AG04449 (cell line): ENCODE results near the gene MON1A.
"Not testable (repeated sequence)": the region's sequence is repeated elsewhere in the genome, so short reads cannot be mapped to it uniquely, and the experiment has no call there.

Experiments
- CTCF ChIA-PET: fragments of 350-600 bp; formaldehyde crosslinking; extraction: SDS; loops from one replicate; lab custom pipeline; 2021; ENCODE audit warnings: antibody characterized with exemption; lab: Yijun Ruan, JAX
- POLR2A ChIA-PET: fragments of 400-600, 350-600 bp; formaldehyde crosslinking; extraction: SDS; loops from one replicate; lab custom pipeline; 2020; ENCODE audit warnings: antibody characterized with exemption, inconsistent platforms; lab: Yijun Ruan, JAX
- DNase-seq: peaks from one replicate; pipeline ENCODE4 v3.0.0-alpha.2; 2010; ENCODE audit warnings: low read depth, low spot score
- H3K4me3 ChIP-seq: 2 replicates; pipeline ENCODE4 v1.5.1; 2011; ENCODE audit warnings: low read depth, mild to moderate bottlenecking, control low read depth, low read length
- CTCF ChIP-seq: IDR thresholded peaks from one replicate; pipeline ENCODE4 v1.5.1; 2011; ENCODE audit warnings: mild to moderate bottlenecking, moderate library complexity, low read length, control low read depth, inconsistent platforms; ENCODE audit not compliant: insufficient read depth; ENCODE audit errors: missing control alignments

Gene MON1A

DNA sequence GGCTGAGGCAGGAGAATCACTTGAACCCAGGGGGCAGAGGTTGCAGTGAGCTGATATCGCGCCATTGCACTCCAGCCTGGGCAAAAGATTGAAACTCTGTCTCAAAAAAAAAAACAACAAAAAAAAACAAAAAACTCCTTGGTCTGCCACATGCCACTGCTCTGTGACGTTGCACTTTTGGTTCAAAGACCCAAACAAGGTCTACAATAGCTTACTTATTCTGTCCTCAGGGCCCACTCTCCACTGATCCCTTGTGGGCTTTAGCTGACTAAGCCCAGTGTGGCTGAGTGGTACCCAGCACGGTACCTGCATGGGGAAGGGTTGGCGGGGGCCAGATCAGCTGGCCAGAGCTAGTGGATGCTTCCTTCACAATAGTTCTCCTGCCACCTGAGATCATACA lies 1.8 kb downstream of the MON1A start:
- ChIA-PET CTCF (interaction anchor here (1.0 to 3.0 kb wide), 6 partner anchors 9 to 225 kb away, joined by 3 to 22 read pairs (median 10); partner anchors contain the start of gene INKA1), POLR2A (interaction anchor here (4.7 kb wide), 1 partner anchor 12 kb away, joined by 42 read pairs; the partner anchor contains the start of gene RBM6)
- no peak for DNase-seq
- no peak for TF ChIP-seq CTCF
- H3K4me3 ChIP-seq: no peak overlapping the region

GRCh38 chr3:49926117-49926728 lies 3.4 kb downstream of the MON1A start:
- no peak for DNase-seq
- ChIA-PET CTCF (no interaction called here), POLR2A (no interaction called here)
- no peak for TF ChIP-seq CTCF
- H3K4me3 ChIP-seq: no peak overlapping the region

- TF ChIP-seq CTCF: no peak
- CTCF ChIA-PET: interaction anchor here (1.4 to 1.8 kb wide), 3 partner anchors 10 to 122 kb away, joined by 4 to 9 read pairs (median 4); partner anchors contain the start of gene INKA1
- no peak for DNase-seq
- H3K4me3 ChIP-seq: no peak overlapping the region
- POLR2A ChIA-PET: interaction anchor here (2.0 kb wide), 1 partner anchor 15 kb away, joined by 8 read pairs; the partner anchor contains the start of gene RBM6
Measured at GRCh38 chr3:49925485-49925884, 4.1 kb downstream of the MON1A start.

GRCh38 chr3:49924683-49925082 lies 4.9 kb downstream of the MON1A start:
- no peak for DNase-seq
- POLR2A ChIA-PET: interaction anchor here (2.0 kb wide), 1 partner anchor 15 kb away, joined by 8 read pairs; the partner anchor contains the start of gene RBM6
- CTCF ChIA-PET: interaction anchor here (1.4 to 1.8 kb wide), 3 partner anchors 9 to 122 kb away, joined by 4 to 9 read pairs (median 4); partner anchors contain the start of gene INKA1
- TF ChIP-seq CTCF: no peak
- no peak overlapping the region for H3K4me3 ChIP-seq

- POLR2A ChIA-PET: interaction anchor here (0.6 kb wide), 1 partner anchor 448 kb away, joined by 4 read pairs; the partner anchor contains the start of gene DAG1
- not testable (repeated sequence) for DNase-seq, H3K4me3 ChIP-seq
- CTCF ChIA-PET: interaction anchor here (0.8 to 3.4 kb wide), 4 partner anchors 10 to 79 kb away, joined by 3 to 22 read pairs (median 9); partner anchors contain the start of gene MON1A
Measured at GRCh38 chr3:49917806-49918590, 11.6 kb downstream of the MON1A start.

DNA sequence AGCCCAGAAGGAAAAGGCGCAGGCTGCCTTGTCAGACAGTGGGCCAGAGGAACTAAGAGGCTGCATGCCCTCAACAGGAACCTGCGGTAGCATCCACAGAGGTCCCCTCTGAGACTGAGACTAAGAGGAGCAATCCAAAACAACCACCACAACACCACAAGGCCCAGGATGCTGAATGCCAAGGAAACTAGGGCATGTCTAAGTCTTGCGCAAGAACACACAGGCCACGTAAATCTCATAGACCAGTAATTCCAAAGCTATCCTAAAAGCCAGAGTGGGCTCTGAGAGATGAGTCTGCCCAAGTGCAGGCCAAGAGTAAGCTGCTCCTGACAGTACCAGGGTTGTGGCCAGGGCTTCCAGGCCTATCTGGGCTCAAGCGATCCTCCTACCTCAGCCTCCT lies 12.9 kb downstream of the MON1A start:
- CTCF ChIA-PET: interaction anchor here (2.8 to 3.5 kb wide), 3 partner anchors 8 to 12 kb away, joined by 9 to 22 read pairs (median 22); partner anchors contain the start of gene MON1A
- no peak for TF ChIP-seq CTCF
- POLR2A ChIA-PET: no interaction called here
- DNase-seq: no peak
- no peak overlapping the region for H3K4me3 ChIP-seq
